AG08396 (cell line): ENCODE measurements around the gene ZSCAN1.

ENCODE experiments used
- DNase-seq: peaks from one replicate; pipeline ENCODE4 v3.0.0; 2012; ENCODE audit warnings: low spot score, mixed read lengths

Gene ZSCAN1

DNA sequence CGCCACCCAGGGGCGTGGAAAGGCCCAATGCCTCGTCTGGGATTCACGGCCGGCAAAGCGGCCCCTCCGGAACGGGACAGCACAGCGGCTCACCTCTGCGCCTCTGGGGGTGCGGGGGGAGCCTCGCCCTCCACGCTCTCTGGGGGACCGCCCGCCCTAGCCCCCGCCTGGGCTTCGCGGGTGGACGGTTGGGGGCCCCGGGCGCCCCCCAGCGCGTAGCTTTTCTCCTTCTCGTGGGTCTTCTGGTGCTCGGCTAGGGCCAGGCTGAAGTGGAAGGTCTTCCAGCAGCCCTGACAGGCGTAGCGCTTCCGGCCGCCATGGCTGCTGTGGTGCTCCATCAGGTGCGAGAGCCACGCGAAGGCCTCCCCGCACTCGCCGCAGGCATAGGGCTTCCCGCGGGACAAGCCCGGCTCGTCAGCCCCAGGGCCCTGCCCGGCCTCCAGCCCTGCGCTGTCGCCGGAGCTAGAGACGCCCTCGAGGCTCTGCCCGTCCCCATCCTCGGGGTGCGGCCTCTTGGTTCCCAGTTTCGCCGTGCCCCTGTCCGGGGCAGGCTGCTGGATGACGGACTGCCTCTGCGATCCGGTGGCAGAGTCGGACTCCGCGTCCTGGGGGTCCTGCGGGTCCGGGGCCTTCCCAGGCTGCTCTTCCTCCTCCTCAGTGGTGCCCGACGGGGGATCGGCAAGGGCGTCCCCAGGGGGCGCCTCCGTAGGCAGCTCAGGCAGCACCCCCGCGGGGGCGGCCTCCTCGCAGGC, 50.9 kb downstream of the ZSCAN1 start:
- DNase-seq: no peak

- DNase-seq: no peak
These were observed 51.6 kb downstream of the ZSCAN1 start for GRCh38 chr19:58085348-58085875.

DNA sequence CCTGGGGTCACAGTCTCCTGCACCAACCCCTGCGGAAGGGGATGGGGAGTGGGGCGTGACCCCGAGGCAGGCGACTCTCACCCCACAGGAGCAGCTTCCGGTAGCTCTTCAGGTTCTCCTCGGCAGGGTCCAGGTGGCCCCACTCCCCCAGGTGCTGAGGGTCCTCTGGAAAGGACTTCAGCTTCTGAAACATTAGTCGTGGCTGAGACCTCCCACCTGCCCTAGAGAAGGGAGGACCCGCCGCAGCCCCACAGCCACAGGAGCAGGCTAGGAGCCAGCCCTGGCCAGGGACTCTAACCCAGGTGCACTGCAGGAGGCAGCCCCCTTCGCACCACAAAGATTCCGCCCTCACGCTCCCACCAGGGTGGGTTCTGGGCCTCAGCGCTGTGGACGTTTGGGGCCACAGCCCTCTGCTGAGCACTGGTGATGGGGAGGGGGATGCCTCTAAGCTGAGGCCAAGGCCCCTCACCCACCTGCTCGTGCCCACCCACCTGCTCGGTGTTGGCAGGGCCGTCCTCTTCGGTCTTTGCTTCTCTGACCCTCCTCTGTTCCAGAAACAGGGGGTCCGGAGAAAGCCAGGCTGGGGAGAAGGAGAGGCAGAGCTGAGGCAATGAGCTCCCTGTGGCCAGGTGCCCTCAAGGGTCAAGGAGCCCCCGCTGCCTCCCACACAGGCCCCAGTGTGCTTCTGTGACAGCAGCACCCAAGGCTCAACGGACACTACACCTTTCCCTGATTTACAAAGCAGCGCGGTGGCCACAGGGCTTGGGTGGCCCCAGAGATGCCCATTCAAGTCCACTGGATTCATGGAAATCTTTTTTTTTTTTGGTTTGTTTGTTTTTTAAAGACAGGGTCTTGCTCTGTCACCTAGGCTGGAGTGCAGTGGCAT, 53.2 kb downstream of the ZSCAN1 start:
- no peak for DNase-seq

DNA sequence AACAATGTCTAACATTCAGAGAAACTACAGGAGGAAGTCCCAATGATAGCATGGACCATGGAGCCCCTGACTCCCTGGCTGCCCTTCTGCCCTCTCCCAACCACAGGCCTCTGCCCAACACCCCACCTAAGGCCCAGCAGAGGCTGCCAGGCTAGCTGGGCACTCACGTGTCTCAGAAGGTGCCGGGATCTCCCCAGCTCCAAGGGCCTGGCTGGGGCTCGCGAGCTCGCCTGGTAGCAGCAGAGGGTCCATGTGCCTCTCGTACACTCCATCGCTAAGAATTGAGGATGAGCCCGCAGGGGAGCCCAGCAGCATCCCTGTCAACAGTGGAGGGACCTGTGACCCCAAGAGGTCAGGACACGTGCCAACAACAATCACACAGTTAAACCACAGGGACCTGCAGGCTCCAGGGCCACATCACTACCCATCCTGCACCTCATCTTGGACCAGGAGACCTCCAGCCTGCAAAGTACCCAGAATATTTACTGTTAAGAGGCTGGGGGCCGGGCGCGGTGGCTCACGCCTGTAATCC, 54.8 kb downstream of the ZSCAN1 start:
- no peak for DNase-seq

- no peak for DNase-seq
These were observed 56.0 kb downstream of the ZSCAN1 start for GRCh38 chr19:58089846-58090245.

GRCh38 chr19:58091251-58091995, 57.6 kb downstream of the ZSCAN1 start:
- DNase-seq: no peak

DNA sequence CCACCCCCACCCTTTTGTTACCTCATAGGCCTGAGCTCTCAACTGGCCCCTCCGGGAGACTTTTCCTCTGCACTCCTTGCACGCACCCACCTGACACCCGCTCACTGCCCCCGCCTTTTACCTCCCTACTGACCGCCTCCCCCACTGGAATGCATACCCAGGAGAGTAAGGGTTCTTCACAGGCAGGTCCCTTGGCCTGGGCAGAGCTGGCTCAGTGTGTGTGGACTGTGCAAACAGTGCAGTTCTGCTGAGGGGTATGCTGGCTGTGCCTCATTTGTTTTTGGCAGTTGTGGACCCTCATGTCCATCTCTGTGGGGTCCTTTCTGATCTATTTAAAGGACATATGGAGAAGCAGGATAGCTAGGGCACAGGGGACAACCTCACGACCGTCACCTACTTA, 59.2 kb downstream of the ZSCAN1 start:
- no peak for DNase-seq

- DNase-seq: no peak
These were observed 61.5 kb downstream of the ZSCAN1 start for GRCh38 chr19:58095328-58095727.

- DNase-seq: no peak
These were observed 63.1 kb downstream of the ZSCAN1 start for GRCh38 chr19:58096884-58097283.

- DNase-seq: no peak
These were observed 63.5 kb downstream of the ZSCAN1 start for GRCh38 chr19:58097349-58097748.

GRCh38 chr19:58097781-58098681, 64.2 kb downstream of the ZSCAN1 start, which contains the start of gene ZSCAN18:
Gene ZSCAN18, minus strand, starts transcription at chr19:58098231. Its CDS starts 7,964 bp downstream, at chr19:58090267.
- peak; percentile 100 for DNase-seq

- no peak for DNase-seq
These were observed 64.8 kb downstream of the ZSCAN1 start for GRCh38 chr19:58098682-58098998.
